Measurements from ENCODE around the gene PCIF1. TPM values are rescaled to one million over a fixed set of nuclear protein-coding genes. Genes with fewer than 3 reads are reported as not detected.
A peak's percentile ranks its signal among the peaks of the same experiment; 100 is the strongest.
"Not testable (repeated sequence)": the region's sequence is repeated elsewhere in the genome, so short reads cannot be mapped to it uniquely, and the experiment has no call there.

The PCIF1 gene
- total RNA-seq, 3 donors from 2014 or later, result 29.2 to 37.8 (median 35.1) TPM

DNA sequence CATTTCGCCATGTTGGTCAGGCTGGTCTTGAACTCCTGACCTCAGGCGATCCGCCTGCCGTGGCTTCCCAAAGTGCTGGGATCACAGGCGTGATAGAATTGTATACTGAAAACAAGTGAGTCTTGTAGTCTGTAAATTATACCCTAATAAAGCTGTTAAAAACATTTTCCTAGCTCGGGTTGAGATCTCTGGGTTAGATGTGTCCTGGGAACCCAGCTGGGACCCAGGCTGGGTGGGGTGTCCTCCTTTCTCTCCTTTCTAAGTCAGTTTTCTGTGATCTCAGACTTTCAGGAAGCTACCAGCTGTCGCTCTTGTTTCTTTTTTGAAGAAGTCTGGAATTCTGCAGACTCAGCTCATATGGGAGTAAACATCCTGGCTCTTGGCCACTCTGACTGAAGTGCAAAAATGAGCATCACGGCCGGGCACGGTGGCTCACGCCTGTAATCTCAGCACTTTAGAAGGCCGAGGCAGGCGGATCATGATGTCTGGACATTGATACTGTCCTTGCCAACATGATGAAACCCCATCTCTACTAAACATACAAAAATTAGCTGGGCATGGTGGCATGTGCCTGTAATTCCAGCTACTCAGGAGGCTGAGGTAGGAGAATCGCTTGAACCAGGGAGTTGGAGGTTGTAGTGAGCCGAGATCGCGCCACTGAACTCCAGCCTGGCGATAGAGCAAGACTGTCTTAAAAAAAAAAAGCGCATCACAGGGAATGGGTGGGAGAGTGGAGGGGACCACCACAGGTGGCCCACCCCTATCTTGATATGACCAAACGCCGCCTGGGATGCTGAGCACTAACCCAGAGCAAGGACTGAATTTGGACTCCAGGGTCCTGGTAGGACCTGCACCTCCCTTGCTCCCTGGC is 9.9 kb upstream of the PCIF1 start:
- Histone ChIP-seq H3K4me3 (no peak overlapping the region), H3K36me3 (ENCODE audit: low read depth) (no peaks in the 10 kb centered on the region), H3K9me3 (no peaks in the 10 kb centered on the region), H3K4me1 (ENCODE audit: low read depth) (no peaks in the 10 kb centered on the region)
- intact Hi-C loops (cut with DNase I, micrococcal nuclease), result no loop called here
- TF ChIP-seq, protein P1, sequence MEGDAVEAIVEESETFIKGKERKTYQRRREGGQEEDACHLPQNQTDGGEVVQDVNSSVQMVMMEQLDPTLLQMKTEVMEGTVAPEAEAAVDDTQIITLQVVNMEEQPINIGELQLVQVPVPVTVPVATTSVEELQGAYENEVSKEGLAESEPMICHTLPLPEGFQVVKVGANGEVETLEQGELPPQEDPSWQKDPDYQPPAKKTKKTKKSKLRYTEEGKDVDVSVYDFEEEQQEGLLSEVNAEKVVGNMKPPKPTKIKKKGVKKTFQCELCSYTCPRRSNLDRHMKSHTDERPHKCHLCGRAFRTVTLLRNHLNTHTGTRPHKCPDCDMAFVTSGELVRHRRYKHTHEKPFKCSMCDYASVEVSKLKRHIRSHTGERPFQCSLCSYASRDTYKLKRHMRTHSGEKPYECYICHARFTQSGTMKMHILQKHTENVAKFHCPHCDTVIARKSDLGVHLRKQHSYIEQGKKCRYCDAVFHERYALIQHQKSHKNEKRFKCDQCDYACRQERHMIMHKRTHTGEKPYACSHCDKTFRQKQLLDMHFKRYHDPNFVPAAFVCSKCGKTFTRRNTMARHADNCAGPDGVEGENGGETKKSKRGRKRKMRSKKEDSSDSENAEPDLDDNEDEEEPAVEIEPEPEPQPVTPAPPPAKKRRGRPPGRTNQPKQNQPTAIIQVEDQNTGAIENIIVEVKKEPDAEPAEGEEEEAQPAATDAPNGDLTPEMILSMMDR (IDR thresholded peaks at IDR 0.05), result no peak
- peak in 2 of 3 donors; percentile 51 to 59 for DNase-seq
- peak; percentile 55 for ATAC-seq

DNA sequence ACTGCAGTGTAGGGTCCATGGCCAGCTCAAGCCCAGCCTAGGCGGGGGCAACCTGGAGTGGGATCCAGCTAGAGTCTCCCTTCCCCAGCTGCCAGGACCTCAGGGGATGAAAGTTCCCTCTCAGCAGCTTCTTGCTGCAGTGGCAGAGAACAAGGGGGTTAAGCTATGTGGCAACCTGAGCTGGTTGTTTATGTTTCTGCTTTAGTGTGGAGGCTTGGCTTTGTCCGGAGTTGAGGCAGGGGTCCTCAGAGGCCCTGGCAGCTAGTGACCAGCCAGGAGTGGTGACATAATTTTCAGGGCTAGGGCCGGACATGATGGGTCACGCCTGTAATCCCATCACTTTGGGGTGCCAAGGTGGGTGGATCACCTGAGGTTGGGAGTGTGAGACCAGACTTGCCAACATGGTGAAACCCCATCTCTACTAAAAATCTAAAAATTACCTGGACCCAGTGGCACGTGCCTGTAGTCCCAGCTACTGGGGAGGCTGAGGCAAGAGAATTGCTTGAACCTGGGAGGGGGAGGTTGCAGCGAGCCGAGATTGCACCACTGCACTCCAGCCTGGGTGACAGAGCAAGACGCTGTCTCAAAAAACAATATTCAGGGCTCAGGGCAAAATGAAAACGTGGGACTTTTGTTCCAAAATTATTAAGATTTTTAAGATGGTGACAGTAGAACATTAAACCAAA is 8.5 kb upstream of the PCIF1 start:
- Histone ChIP-seq H3K4me3 (no peak overlapping the region), H3K9me3 (no peaks in the 10 kb centered on the region), H3K36me3 (ENCODE audit: low read depth) (no peaks in the 10 kb centered on the region), H3K4me1 (ENCODE audit: low read depth) (no peaks in the 10 kb centered on the region)
- ATAC-seq (no peak), DNase-seq (peak in 1 of 3 donors; percentile 36)
- intact Hi-C loops (cut with DNase I, micrococcal nuclease), result no loop called here
- TF ChIP-seq, protein P1 (IDR thresholded peaks at IDR 0.05), result no peak

DNA sequence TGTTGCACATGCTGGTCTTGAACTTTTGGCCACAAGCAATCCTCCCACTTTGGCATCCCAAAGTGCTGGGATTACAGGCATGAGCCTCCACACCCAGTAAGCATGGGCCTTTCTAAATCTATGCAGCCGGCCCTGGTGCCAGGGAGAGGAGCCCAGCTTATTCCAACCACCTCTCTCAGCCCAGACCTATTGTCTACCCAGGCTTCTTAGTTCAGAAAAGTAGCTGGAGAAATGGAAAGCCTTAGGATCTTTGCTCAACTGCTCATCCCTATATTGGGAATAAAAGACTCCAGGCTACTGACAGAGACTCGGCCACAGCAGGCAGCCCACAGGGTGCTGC is 7.8 kb upstream of the PCIF1 start:
- Histone ChIP-seq H3K4me1 (ENCODE audit: low read depth) (no peaks in the 10 kb centered on the region), H3K9me3 (no peaks in the 10 kb centered on the region), H3K4me3 (no peak overlapping the region), H3K36me3 (ENCODE audit: low read depth) (no peaks in the 10 kb centered on the region)
- intact Hi-C loops (cut with DNase I, micrococcal nuclease), result no loop called here
- TF ChIP-seq, protein P1 (IDR thresholded peaks at IDR 0.05), result no peak
- ATAC-seq, result no peak
- DNase-seq, result no peak

DNA sequence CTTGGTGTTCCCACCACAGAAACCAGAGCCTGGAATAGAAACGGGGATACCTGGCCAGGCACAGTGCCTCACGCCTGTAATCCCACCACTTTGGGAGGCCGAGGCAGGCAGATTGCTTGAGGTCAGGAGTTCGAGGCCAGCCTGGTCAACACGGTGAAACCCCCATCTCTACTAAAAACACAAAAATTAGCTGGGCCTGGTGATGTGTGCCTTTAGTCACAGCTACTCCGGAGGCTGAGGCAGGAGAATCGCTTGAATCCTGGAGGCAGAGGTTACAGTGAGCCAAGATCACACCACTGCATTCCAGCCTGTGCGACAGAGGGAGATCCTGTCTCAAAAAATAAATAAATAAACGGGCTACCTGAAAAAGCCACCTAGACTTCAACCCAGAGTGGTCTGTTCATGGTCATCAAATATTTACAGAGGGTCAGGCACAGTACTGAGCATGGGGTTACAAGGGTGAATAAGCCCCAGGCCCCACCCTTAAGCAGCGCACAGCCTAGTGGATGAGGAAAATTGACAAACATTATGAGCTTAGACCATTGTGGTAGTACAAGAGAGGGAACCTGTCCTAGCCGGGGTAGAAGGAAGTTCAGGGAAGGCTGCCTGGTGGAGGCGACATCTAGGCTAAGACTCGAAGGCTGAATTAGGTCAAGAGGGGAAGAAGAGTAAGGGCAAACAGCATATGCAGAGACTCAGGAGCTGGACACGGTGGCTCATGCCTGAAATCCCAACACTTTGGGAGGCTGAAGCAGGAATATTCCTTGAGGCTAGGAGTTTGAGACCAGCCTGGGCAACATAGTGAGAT is 7.2 kb upstream of the PCIF1 start:
- TF ChIP-seq, protein P1 (IDR thresholded peaks at IDR 0.05), result no peak
- ATAC-seq, result peak; percentile 31
- Histone ChIP-seq H3K36me3 (ENCODE audit: low read depth) (no peaks in the 10 kb centered on the region), H3K9me3 (no peaks in the 10 kb centered on the region), H3K4me1 (ENCODE audit: low read depth) (no peaks in the 10 kb centered on the region), H3K4me3 (no peak overlapping the region)
- intact Hi-C loops (cut with DNase I, micrococcal nuclease), result no loop called here
- no peak for DNase-seq

DNA sequence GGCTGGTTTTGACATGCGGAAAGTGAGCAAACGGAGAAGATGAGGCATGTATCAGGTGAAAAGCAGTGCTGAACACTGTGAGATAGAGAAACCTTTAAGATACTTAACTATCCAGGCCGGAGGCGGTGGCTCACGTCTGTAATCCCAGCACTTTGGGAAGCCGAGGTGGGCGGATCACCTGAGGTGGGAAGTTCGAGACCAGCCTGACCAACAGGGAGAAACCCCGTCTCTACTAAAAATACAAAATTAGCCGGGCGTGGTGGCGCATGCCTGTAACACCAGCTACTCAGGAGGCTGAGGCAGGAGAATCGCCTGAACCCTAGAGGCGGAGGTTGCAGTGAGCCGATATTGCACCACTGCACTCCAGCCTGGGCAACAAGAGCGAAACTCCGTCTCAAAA is 2.8 kb upstream of the PCIF1 start:
- peak in 1 of 3 donors; percentile 42 for DNase-seq
- H3K9me3 ChIP-seq; H3K36me3 ChIP-seq (ENCODE audit: low read depth); H3K4me3 ChIP-seq; H3K4me1 ChIP-seq (ENCODE audit: low read depth); ATAC-seq: not testable (repeated sequence)
- intact Hi-C loops (cut with DNase I, micrococcal nuclease), result loop anchor here in 1 of 2 donors (10.0 kb wide), 1 partner anchor 107 kb away; the partner anchor contains the start of gene TNNC2
